ENCODE data around the gene GMDS.

DNA sequence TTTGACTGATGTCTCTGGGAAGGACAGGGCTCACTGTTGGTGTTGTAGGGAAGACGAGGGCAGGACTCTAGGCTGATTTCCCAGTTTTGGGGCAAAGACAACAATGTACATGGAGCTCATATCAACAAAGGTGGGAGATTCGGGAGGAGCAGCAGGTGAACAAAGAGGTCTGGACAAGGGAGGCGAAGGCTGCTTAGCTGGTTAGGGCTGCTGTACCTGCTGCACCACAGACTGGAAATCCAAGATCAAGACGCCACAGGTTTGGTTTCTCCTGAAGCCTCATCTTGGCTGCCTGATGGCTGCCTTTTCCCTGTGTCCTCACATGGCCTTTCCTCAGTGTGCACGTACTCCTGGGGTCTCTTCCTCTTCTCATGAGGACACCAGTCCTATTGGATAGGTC is 348.5 kb downstream of the GMDS start:
- TF ChIP-seq, protein P1, sequence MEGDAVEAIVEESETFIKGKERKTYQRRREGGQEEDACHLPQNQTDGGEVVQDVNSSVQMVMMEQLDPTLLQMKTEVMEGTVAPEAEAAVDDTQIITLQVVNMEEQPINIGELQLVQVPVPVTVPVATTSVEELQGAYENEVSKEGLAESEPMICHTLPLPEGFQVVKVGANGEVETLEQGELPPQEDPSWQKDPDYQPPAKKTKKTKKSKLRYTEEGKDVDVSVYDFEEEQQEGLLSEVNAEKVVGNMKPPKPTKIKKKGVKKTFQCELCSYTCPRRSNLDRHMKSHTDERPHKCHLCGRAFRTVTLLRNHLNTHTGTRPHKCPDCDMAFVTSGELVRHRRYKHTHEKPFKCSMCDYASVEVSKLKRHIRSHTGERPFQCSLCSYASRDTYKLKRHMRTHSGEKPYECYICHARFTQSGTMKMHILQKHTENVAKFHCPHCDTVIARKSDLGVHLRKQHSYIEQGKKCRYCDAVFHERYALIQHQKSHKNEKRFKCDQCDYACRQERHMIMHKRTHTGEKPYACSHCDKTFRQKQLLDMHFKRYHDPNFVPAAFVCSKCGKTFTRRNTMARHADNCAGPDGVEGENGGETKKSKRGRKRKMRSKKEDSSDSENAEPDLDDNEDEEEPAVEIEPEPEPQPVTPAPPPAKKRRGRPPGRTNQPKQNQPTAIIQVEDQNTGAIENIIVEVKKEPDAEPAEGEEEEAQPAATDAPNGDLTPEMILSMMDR (IDR thresholded peaks at IDR 0.05): no peak
- TF ChIP-seq POLR2A (IDR thresholded peaks at IDR 0.05): no peak

All from Peyer's patch (tissue), 4 donors.